G401 (cell line): ENCODE measurements around the gene CCR7. TPM values are rescaled to one million over a fixed set of nuclear protein-coding genes. Genes with fewer than 3 reads are reported as not detected.

ENCODE experiments used
- DNase-seq: peaks from one replicate; pipeline ENCODE4 v3.0.0-alpha.2; 2015; ENCODE audit warnings: low spot score
- in situ Hi-C: cut with HindIII; loops from 2 replicates; pipeline ENCODE4 v1.10.0; 2016; ENCODE audit warnings: low sequenced_read_pairs, mixed read lengths
- total RNA-seq: library from RNA; depleted of rRNA; stranded (reverse); fragments of >200 nt; shearing (Covaris generic); gene quantifications from 2 replicates; pipeline ENCODE4 v1.2.3, GENCODE V29; 2014

CCR7 gene
- total RNA-seq, 1 experiment from 2014 or later: not detected

- in situ Hi-C loops: no loop called here
- no peak for DNase-seq
These were observed 24.8 kb downstream of the CCR7 start for GRCh38 chr17:40540448-40540847.

- in situ Hi-C loops: no loop called here
- no peak for DNase-seq
These were observed 25.4 kb downstream of the CCR7 start for GRCh38 chr17:40539711-40540411.

GRCh38 chr17:40538936-40539705, 26.2 kb downstream of the CCR7 start:
- in situ Hi-C loops: no loop called here
- no peak for DNase-seq

- in situ Hi-C loops: no loop called here
- DNase-seq: peak; percentile 91
These were observed 27.0 kb downstream of the CCR7 start for GRCh38 chr17:40538019-40538935.

DNA sequence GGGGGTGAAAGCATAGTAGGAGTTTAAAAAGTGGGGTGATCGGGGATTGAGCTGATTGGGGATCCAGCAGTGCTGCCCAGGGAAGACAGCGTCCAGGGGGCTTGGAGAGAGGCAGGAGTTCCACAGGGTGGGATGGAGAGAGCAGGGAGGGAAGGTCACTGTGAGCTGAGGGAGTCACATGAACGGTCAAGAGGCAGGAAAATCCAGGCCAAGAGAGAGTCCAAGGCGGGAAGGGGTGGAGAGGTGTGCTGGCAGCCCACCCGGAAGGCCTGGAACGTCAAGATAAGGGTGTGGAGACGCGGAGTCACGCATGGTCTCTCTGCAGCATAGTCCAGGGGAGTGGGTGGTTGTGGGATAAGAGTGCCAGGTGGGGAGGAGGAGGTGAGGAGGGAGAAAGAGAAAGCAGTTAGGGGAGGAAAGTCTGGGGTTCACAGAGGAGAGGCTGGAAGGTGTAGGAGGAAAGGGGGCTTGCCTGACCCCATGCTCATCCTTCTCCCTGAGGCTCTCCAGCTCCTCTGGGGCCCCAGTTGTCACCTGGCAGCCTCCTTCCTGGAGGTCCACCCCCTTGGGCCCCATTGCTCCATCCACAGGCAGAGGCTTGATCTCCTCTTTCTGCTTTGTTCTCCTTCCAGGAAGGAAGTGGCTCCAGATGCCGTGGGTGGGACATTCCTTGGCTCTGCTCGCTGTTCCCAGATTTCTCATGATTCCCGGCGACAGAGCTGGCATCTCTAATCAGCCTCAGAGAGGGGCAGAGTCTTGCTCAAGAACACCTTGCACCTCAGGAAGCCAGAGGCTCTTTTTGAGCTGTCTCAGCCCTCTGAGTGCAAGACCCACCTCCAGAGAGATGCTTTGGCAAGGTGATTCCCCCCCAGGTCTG, 28.7 kb downstream of the CCR7 start:
- DNase-seq: no peak
- in situ Hi-C loops: no loop called here

- in situ Hi-C loops: no loop called here
- no peak for DNase-seq
These were observed 29.4 kb downstream of the CCR7 start for GRCh38 chr17:40535924-40536294.

DNA sequence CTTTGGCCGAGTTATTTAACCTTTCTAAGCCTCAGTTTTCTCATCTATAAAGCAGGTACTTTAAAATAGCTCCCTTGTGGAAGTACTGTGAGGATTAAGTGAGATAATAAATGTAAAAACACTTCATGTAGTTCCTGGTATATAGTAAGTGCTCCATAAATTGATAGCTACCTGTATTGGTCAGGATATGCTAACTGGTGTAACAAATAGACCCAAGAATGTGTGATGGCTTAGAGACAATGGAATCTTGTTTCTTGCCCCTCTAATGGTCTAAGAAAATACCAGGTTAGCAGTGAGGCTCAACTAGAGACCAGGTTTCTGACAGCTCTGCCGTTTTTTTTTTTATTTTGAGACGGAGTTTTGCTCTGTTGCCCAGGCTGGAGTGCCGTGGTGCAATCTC, 29.8 kb downstream of the CCR7 start:
- in situ Hi-C loops: no loop called here
- no peak for DNase-seq

- in situ Hi-C loops: no loop called here
- no peak for DNase-seq
These were observed 30.7 kb downstream of the CCR7 start for GRCh38 chr17:40534371-40535189.

DNA sequence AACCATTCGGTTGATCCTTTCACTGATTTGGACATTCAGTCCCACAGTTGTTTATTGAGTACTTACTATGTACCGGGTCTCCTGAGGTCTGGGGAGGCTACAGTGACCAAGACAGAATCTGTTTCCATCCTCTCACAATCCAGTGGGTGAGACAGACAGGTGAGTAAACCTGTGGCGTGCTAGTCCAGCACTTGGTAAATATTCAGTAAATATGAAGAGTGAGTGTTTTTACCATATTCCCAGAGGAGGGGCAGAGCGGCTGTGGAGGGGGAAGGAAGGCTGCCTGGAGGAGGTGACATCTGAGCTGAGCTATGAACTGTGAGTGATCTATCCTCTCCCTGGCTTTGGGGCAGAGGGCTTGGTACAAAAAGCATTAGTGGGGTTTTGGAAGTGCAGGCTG, 31.4 kb downstream of the CCR7 start:
- in situ Hi-C loops: no loop called here
- DNase-seq: no peak

DNA sequence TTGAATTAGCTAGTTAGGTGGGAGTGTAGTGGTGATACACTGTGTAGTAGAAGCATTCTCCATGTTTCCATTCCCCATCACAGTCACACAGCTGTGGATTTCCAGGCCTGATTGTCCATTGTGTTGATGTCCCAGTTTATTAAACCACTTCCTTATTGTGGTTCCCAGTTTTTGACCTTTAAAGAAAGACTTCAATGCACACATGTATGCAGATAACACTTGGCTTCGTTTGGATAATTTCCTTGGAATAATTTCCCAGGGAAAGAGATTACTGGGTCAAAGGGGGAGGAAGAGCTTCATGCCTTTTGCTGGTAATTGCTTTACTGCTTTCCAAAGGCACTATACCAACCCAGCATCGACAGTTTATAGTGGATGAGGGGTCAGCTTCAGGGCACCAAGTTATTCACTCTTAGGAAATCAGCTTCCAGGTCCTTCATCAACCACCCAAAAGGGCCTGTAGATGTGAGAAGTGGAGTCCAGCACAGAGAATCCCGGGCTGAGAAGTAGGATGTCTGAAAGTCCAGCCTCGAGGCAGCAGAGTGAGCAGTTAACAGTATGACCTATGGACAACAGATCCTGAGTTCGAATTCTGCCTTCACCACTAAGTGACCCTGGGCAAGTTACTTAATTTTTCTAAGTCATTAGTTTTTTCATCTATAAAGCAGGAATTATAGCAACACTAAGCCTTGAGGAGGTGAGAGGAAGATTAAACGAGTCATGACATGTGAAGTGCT, 32.6 kb downstream of the CCR7 start:
- DNase-seq: no peak
- in situ Hi-C loops: no loop called here

- no peak for DNase-seq
- in situ Hi-C loops: no loop called here
These were observed 34.0 kb downstream of the CCR7 start for GRCh38 chr17:40531051-40531991.

- in situ Hi-C loops: no loop called here
These were observed 34.7 kb downstream of the CCR7 start for GRCh38 chr17:40530531-40530994.

DNA sequence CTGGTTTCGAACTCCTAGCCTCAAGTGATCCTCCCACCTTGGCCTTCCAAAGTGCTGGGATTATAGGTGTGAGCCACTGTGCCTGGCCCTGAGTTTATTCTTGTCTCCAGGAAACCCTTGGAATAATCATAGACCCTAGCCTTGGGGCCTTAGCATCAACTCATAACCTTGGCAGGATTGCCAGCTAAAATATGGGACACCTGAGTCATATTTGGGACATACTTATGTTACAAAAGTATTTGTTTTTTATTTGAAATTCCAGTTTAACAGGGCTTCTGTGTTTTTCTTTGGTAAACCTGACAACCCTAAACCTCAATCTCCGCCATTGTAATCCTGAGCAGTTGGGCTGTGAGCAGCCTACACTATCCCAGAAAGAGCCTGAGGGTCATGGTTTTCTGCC, 35.3 kb downstream of the CCR7 start:
- DNase-seq: no peak
- in situ Hi-C loops: no loop called here

More at GRCh38 chr17:40530531-40530994, 34.7 kb downstream of the CCR7 start:
- no peak for DNase-seq

DNA sequence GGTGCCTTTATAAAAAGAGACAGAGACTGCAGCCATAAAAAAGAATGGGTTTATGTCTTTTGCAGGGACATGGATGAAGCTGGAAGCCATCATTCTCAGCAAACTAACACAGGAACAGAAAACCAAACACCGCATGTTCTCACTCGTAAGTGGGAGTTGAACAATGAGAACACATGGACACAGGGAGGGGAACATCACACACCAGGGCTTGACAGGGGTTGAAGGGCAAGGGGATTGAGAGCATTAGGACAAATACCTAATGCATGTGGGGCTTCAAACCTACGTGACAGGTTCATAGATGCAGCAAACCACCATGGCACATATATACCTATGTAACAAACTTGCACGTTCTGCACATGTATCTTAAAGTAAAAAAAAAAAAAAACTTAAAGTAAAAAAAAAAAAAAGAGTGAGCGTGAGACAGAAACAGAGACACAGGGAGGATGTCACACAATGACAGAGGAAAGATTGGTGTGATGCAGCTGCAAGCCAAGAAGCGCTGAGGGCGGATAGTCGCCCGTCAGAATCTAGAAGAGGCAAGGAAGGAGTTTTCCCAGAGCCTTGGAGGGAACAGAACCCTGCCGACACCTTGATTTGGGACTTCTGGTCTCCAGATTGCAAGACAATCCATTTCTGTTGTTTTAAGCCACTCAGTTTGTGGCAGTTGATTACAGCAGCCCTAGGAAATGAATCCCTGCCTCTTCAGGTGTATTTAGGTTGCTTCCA, 36.4 kb downstream of the CCR7 start:
- in situ Hi-C loops: no loop called here
- DNase-seq: no peak

- in situ Hi-C loops: no loop called here
- no peak for DNase-seq
These were observed 38.6 kb downstream of the CCR7 start for GRCh38 chr17:40526668-40527067.

DNA sequence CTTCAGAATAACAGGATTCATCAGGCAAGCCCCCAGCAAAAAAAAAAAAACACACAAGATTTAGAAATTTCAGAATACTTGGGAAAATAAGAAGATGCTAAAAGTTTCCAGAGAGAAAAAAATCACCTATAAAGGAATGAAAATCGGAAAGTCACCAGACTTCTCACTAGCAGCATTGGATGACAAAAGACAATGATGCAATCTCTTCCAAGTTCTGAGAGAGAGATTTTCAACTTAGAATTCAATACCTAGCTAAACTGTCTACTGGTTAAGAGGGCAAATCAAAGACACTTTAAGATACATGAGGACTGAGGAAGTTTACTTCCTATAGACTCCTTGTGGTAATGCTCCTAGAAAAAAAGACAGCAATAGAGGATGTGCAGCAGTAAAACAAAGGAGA, 40.0 kb downstream of the CCR7 start:
- DNase-seq: no peak
- in situ Hi-C loops: no loop called here
